Fibroblast of the aortic adventitia (primary cell): Measurements from ENCODE around the gene CDH23. TPM values are rescaled to one million over a fixed set of nuclear protein-coding genes. Genes with fewer than 3 reads are reported as not detected.

Experiments
- DNase-seq: peaks from one replicate; pipeline ENCODE4 v3.0.0-alpha.2; 2010; ENCODE audit warnings: low read depth
- H3K4me3 ChIP-seq: 2 replicates; pipeline ENCODE4 v1.5.1; 2011; ENCODE audit warnings: low read depth, mild to moderate bottlenecking, control low read depth, low read length, moderate library complexity
- total RNA-seq: library from RNA; depleted of rRNA; stranded (reverse); fragments of >200 nt; gene quantifications from 2 replicates; pipeline ENCODE4 v1.2.3, GENCODE V29; 2012; ENCODE audit warnings: low replicate concordance
- TF ChIP-seq, protein P1 (sequence below): IDR thresholded peaks from 2 replicates; pipeline ENCODE4 v1.5.1; 2011; ENCODE audit warnings: mild to moderate bottlenecking, low read length, control low read depth, inconsistent platforms; ENCODE audit not compliant: insufficient read depth

Gene CDH23
- total RNA-seq, 1 donor: 0.27 TPM

DNA sequence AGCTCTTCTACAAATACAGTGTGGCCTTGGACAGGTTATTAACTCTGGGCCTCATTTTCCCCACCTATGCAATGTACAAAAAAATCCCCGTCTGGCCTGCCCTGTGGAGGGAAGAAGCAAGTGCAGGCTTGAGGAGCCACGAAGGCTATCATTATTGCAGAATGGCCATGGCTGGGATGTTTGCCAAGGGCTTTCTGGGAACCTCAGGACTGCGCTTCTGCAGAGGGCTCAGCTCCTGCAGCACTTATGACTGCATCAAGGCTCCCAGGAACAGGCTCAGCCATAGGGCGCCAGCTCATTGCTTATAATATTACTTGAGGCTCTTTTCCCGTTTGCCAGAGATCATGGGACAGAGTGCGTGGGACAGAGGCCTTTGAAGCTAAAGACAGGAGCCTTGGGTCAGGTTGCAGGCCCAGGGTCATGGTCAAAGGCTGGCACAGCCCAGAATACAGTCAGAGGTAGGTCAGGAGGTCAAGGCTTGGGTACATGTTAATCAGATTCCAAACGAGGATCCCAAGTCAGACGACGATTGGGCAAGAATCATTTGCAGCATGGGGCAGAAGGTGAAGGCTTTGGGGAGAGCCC lies 343.4 kb downstream of the CDH23 start:
- no peak overlapping the region for H3K4me3 ChIP-seq
- TF ChIP-seq, protein P1, sequence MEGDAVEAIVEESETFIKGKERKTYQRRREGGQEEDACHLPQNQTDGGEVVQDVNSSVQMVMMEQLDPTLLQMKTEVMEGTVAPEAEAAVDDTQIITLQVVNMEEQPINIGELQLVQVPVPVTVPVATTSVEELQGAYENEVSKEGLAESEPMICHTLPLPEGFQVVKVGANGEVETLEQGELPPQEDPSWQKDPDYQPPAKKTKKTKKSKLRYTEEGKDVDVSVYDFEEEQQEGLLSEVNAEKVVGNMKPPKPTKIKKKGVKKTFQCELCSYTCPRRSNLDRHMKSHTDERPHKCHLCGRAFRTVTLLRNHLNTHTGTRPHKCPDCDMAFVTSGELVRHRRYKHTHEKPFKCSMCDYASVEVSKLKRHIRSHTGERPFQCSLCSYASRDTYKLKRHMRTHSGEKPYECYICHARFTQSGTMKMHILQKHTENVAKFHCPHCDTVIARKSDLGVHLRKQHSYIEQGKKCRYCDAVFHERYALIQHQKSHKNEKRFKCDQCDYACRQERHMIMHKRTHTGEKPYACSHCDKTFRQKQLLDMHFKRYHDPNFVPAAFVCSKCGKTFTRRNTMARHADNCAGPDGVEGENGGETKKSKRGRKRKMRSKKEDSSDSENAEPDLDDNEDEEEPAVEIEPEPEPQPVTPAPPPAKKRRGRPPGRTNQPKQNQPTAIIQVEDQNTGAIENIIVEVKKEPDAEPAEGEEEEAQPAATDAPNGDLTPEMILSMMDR: peak; percentile 41
- DNase-seq: peak; percentile 82

DNA sequence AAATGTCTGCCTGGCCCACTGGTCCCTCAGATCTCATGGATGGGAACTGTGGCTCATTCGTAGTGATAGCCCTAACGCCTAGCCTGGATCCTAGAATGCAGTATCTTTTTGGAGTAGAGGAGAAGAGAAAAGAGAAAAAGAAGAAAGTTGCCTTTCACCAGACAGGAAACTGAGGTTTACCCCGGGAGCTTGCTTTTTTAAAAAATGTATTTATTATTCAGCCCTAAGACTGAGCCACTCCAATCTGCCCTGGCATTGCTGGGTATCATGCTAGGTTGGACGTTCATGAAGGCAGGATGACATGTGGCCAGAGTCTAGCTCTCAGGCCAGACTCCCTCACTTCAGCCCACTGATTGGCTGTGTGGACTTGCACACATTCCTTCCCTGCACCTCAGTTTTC lies 344.3 kb downstream of the CDH23 start:
- no peak overlapping the region for H3K4me3 ChIP-seq
- TF ChIP-seq, protein P1: no peak
- no peak for DNase-seq

DNA sequence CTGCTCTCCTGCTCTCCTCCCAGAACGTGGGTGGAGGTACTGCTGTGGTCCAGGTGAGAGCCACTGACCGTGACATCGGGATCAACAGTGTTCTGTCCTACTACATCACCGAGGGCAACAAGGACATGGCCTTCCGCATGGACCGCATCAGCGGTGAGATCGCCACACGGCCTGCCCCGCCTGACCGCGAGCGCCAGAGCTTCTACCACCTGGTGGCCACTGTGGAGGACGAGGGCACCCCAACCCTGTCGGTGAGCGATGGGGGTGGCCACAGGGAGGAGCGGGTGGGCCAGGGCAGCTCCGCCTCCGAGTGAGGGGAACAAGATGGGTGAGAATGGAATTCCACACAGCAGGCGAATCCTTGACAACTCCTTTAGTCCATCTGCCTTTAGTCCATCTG lies 345.0 kb downstream of the CDH23 start:
- TF ChIP-seq, protein P1: no peak
- DNase-seq: no peak
- H3K4me3 ChIP-seq: no peak overlapping the region

DNA sequence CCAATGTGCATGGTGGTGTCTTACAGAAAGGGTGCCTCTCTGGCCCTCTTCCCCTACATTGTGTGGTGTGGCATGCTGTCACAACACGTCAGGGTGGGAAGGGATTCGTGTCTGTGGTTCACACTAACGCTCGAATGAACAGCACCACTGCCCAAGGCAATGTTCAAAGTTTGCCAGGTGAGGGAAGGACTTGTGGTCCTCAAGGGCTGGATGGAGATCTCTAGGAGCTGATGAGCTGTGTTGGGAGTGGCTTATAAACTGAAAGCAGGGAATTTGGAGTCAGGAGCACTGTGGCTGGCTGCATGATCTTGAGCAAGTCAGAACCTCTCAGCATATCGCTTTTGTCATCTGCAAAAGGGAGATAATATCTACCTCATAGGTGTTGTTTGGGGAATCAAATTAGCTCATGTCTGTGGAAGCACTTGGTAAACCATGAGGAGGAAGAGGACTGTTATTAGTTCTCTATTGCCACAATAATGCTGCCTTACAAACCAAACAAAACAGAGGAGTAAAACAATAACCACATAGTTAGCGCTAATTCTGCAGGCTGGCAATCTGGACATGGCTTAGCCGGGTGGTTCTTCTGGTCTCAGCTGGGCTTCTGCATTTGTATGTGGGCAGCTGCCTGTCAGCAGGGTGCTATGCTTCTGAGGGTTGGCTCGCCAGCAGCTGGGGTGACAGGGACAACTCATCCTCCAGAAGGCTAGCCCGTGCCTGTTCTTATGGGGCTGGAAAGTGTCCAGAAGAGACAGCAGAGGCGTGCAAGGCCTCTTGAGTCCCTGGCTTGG lies 345.8 kb downstream of the CDH23 start:
- TF ChIP-seq, protein P1: no peak
- DNase-seq: no peak
- no peak overlapping the region for H3K4me3 ChIP-seq

DNA sequence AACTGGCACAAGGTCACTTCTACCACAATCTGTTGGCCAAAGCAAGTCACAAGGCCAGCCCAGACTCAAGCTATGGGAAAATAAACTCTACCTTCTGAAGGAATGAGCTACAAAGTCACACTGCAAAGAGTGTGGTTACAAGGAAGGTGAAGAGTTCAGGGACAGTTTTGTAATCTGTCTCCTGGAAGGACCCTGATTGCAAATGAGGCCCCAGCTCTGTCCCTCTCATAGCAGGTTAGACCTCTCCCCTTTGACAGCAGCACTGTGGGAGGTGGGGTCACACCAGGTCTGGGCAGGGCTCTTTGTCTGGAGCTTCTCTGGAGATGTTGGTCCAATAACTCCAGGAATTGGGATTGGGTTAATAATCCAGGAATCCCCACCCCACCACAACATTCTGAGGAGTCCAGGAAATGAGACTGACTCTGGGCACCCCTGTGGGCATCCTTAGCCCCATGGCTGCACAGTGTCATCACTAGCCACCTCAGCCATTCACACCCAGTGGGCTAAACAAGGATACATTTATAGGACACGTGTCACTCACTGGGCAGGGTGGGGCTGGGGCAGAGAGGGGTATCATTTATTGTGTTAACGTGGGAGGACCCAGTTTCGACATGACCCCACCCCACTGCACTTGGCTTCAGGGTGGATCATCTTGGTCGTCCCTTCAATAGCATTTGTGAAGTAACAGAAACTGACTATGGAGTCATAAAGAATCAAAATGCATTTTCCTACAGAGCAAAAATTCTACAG lies 346.5 kb downstream of the CDH23 start:
- no peak overlapping the region for H3K4me3 ChIP-seq
- no peak for DNase-seq
- TF ChIP-seq, protein P1: no peak

DNA sequence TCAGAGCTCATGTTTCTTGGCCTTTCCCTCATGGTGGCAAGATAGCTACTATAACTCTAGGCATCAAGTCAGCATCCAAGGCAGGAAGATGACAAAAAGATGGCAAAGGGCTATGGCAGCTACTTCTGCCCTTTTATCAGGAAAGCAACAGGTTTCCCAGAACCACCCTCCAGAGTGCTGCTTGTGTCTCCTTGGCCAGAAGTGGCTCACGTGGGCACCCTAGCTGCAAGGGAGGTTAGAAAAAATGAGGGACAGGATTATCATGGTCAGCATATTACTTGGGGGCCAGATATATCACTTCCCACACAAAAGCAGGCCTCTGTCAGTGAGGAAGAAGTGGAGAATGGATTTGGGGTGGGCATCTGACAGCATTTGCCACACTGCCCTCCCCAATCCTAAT lies 347.1 kb downstream of the CDH23 start:
- TF ChIP-seq, protein P1: no peak
- no peak overlapping the region for H3K4me3 ChIP-seq
- DNase-seq: no peak
